GM19023 (cell line): ENCODE measurements around the gene CHST6.
"Not testable (repeated sequence)": the region's sequence is repeated elsewhere in the genome, so short reads cannot be mapped to it uniquely, and the experiment has no call there.

Experiments used
- ATAC-seq: cut with Tn5 transposase; IDR thresholded peaks from one replicate; pipeline ENCODE4 v1.9.1; 2021; ENCODE audit warnings: mild to moderate bottlenecking, moderate library complexity; ENCODE audit not compliant: unreplicated experiment

The CHST6 gene

GRCh38 chr16:75452464-75453190 is 42.6 kb downstream of the CHST6 start:
- ATAC-seq: no peak

DNA sequence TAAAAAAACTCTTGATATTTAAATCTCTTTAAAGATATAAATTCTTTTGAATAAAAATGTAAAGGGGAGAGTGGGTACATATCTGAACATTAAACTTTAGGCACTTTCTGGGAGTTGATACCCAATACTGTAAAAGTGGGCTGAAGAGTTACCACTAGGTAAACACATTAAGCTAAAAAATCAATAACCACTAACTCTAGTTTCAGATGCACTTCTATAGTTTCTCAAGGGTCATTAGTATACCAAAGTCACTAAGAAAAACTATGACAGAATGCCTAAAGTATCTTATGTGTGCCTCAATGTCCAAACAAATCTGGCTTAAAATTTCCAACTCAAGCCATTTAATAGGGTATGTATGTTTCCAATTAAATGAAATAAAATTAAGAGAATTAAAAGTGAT is 48.8 kb downstream of the CHST6 start:
- ATAC-seq: no peak

DNA sequence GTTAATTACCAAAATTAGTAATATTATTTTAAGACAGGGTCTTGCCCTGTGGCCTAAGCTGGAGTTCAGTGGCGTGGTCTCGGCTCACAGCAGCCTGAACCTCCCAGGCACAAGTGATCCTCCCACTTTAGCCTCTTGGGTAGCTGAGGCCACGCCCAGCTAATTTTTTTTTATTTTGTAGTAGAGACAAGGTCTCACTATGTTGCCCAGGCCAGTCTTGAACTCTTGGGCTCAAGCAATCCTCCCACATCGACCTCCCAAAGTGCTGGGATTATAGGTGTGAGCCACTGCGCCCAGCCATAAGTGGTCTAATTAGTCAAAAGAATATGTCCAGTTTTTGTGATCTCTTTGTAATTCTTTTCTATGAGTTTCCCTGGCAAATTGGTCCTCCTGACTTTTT is 49.9 kb downstream of the CHST6 start:
- no peak for ATAC-seq

DNA sequence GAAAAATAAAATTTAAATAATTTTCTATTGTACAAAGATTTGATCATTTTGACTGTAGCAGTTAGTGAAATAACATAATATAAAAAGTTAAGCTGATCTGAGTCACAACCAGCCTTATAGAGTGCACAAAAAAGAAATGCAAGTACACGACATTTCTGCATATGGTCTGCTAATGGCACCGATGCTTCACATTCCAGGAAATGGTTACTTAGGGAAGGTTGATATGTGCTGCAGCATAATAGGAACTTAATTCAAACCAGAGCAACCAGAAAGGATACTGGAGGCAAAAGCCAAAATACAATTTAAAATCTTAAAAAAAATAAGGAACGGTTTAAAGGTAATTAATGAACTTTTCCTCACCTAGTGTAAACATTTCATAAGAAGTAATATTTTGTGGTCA is 51.9 kb downstream of the CHST6 start:
- ATAC-seq: no peak

GRCh38 chr16:75433732-75434413 is 61.4 kb downstream of the CHST6 start:
- ATAC-seq: peak; percentile 70

DNA sequence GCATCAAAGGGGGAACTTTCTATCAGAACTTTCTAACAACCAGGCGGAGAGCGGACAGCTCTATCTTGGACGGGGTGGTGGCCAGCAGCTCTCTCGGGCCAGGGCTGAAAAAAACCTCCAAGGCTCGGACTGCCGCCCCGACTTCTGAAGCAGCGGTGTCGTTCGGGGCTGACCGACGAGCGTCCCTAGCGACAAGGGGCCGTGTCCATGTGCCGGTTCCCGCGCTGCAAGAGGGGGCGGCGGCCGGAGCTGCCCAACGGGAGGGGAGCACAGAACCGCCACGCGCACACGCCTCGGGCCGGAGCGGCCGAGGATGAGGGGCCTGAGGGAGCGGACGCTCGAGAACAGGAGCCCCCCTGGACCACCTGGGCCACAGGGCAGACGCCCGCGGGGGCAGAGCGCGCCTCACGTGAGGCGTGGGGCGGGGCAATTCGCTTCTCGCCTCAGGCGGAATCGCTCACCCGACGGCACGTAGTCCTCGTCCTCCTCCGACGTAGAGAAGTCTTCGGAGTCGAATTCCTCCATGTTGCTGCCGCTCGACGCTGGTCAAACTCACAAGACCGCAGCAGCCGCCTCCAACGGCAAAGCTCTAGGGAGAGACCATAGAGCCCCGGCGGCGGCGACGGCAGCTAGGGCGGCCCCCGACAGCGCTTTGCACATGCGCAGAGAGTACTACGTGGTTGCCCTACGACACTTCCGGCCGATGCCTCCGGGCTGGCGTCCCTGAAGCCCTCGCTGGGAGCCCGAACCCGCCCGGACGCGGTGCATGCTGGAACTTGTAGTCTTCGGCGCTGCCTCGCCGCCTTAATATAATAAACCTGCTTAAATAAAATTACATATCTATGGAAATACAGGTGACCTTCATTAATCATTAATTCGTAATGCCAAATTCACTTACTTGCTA is 62.2 kb downstream of the CHST6 start, which contains the start of gene CFDP1:
Gene CFDP1 (minus strand): TSS at position 676 of the 904 bp plus-strand sequence. CDS start 151 bp downstream, at position 525.
- peak; percentile 93 for ATAC-seq

DNA sequence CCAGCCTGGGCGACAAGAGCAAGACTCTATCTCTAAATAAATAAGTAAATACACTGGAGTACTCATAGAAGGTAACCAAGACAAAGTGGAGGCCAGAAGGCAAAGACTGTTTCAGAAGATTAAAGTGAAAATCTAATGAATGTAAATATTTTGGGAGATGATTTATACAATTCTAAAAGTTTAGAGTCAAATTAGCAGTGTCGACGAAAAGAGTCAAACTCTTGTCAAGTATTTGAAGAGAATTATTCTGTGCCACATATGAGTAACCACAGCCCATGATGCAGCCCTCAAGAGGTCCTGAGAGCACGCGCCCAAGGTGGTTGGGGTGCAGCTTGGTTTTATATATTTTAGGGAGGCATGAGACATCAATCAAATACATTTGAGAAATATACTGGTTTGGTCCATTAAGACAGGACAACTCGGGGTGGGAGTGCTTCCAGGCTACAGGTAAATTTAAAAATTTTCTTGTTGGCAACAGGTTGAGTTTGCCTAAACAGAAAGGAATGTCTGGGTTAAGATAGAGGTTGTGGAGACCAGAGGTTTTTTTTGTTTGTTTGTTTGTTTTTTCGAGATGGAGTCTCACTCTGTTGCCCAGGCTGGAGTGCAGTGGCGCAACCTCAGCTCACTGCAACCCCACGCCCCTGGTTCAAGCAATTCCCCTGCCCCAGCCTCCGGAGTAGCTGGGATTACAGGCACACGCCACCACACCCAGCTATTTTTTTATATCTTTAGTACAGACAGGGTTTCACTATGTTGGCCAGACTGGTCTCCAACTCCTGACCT is 65.4 kb downstream of the CHST6 start:
- ATAC-seq: no peak

DNA sequence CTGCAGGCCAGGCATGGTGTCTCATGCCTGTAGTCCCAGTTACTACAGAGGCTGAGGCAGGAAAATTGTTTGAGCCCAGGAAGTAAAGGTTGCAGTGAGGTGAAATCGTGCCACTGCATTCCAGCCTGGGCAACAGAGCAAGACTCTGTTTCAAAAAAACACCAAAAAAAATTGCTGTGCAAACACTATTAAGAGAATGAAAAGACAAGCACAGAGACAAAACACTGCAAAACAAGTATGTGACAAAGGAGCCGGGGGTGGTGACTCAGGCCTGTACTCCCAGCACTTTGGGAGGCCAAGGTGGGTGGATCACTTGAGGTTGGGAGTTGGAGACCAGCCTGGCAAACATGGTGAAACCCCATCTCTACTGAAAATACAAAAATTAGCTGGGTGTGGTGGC is 68.7 kb downstream of the CHST6 start:
- not testable (repeated sequence) for ATAC-seq

DNA sequence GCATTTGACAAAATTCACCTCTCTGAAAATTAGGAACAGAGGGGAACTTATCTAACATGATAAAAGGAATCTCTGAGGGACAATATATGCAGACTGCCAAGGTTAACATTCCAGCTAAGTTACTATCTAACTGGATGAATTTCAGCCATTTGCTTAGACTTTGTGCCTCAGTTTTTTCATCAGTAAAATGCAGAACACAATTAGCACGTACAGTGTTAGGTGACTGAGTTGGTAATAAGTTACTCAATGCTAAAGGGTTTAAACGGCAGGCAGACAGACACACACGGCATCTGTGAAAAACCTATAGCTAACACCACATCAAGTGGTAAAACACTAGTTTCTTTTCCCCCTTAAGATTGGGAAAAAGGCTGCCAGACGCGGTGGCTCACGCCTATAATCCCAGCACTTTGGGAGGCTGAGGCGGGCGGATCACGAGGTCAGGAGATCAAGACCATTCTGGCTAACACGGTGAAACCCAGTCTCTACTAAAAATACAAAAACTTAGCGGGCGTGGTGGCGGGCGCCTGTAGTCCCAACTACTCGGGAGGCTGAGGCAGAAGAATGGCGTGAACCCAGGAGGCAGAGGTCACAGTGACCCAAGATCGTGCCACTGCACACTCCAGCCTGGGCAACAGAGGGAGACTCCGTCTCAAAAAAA is 71.0 kb downstream of the CHST6 start:
- not testable (repeated sequence) for ATAC-seq

DNA sequence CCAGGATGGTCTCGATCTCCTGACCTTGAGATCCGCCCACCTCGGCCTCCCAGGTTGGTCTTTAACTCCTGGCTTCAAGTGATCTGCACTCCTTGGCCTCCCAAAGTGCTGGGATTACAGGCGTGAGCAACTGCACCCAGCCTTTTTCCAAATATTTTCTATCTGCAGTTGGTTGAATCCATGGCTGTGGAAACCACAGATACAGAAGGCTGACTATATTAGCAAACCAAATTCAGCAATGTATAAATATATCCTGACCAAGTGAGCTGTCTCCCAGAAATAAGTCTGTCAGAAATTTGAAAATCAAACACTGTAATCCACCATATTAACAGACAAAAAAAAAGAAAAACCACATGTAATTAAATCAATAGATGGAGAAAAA is 71.5 kb downstream of the CHST6 start:
- no peak for ATAC-seq
